Mammary epithelial cell (primary cell): Measurements from ENCODE around the gene TMEM154.

Experiments
- CTCF ChIP-seq, 2 donors: IDR thresholded peaks in 1 of 2; conservative IDR thresholded peaks in 1 of 2; 2 replicates each; pipeline ENCODE4 v1.5.1; 2011 to 2012; ENCODE audit warnings: inconsistent platforms in 2 of 2, low read length in 2 of 2, mild to moderate bottlenecking in 2 of 2, control low read depth in 1 of 2, low read depth in 1 of 2; ENCODE audit not compliant: insufficient read depth in 1 of 2; ENCODE audit errors: extremely low read depth in 1 of 2
- EZH2 ChIP-seq: IDR thresholded peaks from 2 replicates; pipeline ENCODE4 v1.6.1; 2012; ENCODE audit warnings: low read length, inconsistent platforms, borderline replicate concordance

- no peak for TF ChIP-seq CTCF (conservative IDR thresholded peaks at IDR 0.05 in 1 of 2, IDR thresholded peaks at IDR 0.05 in 1 of 2; ENCODE audit: extremely low read depth in 1 of 2, insufficient read depth in 1 of 2, low read depth in 1 of 2, low read length in 2 of 2)
- TF ChIP-seq EZH2, result no peak
Measured at GRCh38 chr4:152644130-152644529, 35.7 kb downstream of the TMEM154 start.
